ENCODE results near the gene FHIT. TPM values are rescaled to one million over a fixed set of nuclear protein-coding genes. Genes with fewer than 3 reads are reported as not detected.
A peak's percentile ranks its signal among the peaks of the same experiment; 100 is the strongest.
"Not testable (repeated sequence)": the region's sequence is repeated elsewhere in the genome, so short reads cannot be mapped to it uniquely, and the experiment has no call there.

The FHIT gene
- total and polyA plus RNA-seq, 4 donors = 2.1 to 14.7 (median 6.6) TPM

DNA sequence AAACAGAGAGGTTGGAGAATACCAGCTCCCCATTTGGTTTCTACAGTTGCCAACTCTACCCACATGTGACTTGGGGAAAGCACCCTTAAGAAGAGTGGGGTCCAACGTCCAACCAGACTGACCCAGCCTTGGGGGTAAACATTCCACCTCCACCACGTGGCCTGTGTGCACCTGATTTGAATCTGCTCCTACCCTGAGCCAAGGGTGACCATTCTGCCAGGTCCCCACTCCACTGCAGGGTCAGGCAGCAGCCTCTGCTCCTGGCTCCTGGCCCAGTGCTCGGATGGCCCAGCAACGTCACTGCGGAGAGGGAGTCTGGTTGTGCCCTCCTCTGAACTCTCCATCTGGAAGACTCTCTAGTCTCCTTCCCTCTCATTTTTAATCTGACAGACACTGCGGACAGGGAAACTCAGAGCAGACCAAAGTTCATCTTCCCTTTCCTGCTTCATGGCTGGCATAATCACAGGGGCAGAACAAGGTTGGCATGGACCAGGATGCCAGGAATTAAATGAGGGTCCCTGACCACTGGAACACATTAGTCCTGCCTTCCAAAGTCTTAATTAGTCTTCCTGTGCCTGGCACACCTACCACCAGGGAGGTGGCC lies 29.4 kb downstream of the FHIT start:
- WGBS = 24% methylated on average over 6 of the region's 6 CpGs
- no peak overlapping the region for H3K9ac ChIP-seq (ENCODE audit: low read depth in 1 of 2, low read length in 2 of 2)
- no peak for DNase-seq (ENCODE audit: low spot score)

DNA sequence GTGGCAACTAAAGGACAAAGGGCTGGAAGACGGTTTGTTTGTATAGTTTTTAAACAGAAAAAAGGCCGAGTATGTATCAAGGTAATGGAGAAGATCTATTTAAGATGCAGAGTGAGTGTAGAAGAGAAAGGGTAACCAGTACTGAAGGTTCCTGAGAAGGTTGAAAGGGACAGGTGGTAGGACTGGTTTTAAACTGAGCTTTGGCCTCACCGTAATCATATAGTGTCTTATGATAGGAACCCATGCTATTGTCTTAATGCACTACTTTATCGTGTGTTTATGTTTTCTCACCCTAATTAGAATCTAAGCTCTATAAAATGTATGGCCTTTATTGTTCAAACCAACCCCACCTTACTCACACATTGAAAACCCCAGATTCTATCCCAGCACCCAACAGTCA lies 32.7 kb downstream of the FHIT start:
- no peaks in the 10 kb centered on the region for H3K27me3 ChIP-seq (ENCODE audit: control insufficient read depth in 4 of 4, insufficient read depth in 4 of 4, low read length in 3 of 4)
- H3K36me3 ChIP-seq (ENCODE audit: control insufficient read depth in 4 of 4, insufficient read depth in 3 of 4, low read depth in 1 of 4, low read length in 3 of 4) = no peaks in the 10 kb centered on the region
- WGBS = 81% methylated on average over 4 of the region's 4 CpGs
- no peak for TF ChIP-seq MAX (IDR thresholded peaks at IDR 0.05)
- H3K27ac ChIP-seq (ENCODE audit: low read depth in 1 of 2, low read length in 2 of 2) = no peak overlapping the region
- no peak overlapping the region for H3K9ac ChIP-seq (ENCODE audit: low read depth in 1 of 2, low read length in 2 of 2)
- H3K4me3 ChIP-seq (ENCODE audit: low read depth in 1 of 3, low read length in 3 of 3) = no peak overlapping the region
- H3K9me3 ChIP-seq (ENCODE audit: control insufficient read depth in 4 of 4, low read length in 3 of 4) = peaks cover 0 to 4% (median 0%) of the 10 kb centered on the region in 4 donors
- peaks cover 0 to 11% (median 4%) of the 10 kb centered on the region in 4 donors for H3K4me1 ChIP-seq (ENCODE audit: control insufficient read depth in 4 of 4, insufficient read depth in 4 of 4, low read length in 3 of 4)
- DNase-seq (ENCODE audit: low spot score) = no peak

More for the DNA sequence above, 29.4 kb downstream of the FHIT start:
- TF ChIP-seq RXRA (IDR thresholded peaks at IDR 0.05) (peak; percentile 9 to 46), JUND (IDR thresholded peaks at IDR 0.05) (no peak), HNF4A (conservative IDR thresholded peaks at IDR 0.05) (peak; percentile 41 to 66), SP1 (IDR thresholded peaks at IDR 0.05) (peak; percentile 59), HNF4G (IDR thresholded peaks at IDR 0.05) (no peak)
- Histone ChIP-seq H3K36me3 (ENCODE audit: control insufficient read depth in 4 of 4, insufficient read depth in 3 of 4, low read depth in 1 of 4, low read length in 3 of 4) (no peaks in the 10 kb centered on the region), H3K9me3 (ENCODE audit: control insufficient read depth in 4 of 4, low read length in 3 of 4) (peaks cover 0 to 4% (median 0%) of the 10 kb centered on the region in 4 donors), H3K4me3 (ENCODE audit: low read depth in 1 of 3, low read length in 3 of 3) (no peak overlapping the region), H3K27ac (ENCODE audit: low read depth in 1 of 2, low read length in 2 of 2) (peak overlapping the region in 1 of 2 donors; percentile 0), H3K27me3 (ENCODE audit: control insufficient read depth in 4 of 4, insufficient read depth in 4 of 4, low read length in 3 of 4) (no peaks in the 10 kb centered on the region), H3K4me1 (ENCODE audit: control insufficient read depth in 4 of 4, insufficient read depth in 4 of 4, low read length in 3 of 4) (peaks cover 0 to 11% (median 4%) of the 10 kb centered on the region in 4 donors)

DNA sequence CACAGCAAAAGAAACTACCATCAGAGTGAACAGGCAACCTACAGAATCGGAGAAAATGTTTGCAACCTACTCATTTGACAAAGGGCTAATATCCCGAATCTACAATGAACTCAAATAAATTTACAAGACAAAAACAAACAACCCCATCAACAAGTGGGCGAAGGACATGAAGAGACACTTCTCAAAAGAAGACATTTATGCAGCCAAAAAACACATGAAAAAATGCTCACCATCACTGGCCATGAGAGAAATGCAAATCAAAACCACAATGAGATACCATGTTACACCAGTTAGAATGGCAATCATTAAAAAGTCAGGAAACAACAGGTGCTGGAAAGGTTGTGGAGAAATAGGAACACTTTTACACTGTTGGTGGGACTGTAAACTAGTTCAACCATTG lies 35.1 kb downstream of the FHIT start:
- H3K9me3 ChIP-seq (ENCODE audit: control insufficient read depth in 4 of 4, low read length in 3 of 4); H3K36me3 ChIP-seq (ENCODE audit: control insufficient read depth in 4 of 4, insufficient read depth in 3 of 4, low read depth in 1 of 4, low read length in 3 of 4); H3K27me3 ChIP-seq (ENCODE audit: control insufficient read depth in 4 of 4, insufficient read depth in 4 of 4, low read length in 3 of 4); H3K4me1 ChIP-seq (ENCODE audit: control insufficient read depth in 4 of 4, insufficient read depth in 4 of 4, low read length in 3 of 4); H3K4me3 ChIP-seq (ENCODE audit: low read depth in 1 of 3, low read length in 3 of 3); DNase-seq (ENCODE audit: low spot score); H3K27ac ChIP-seq (ENCODE audit: low read depth in 1 of 2, low read length in 2 of 2); H3K9ac ChIP-seq (ENCODE audit: low read depth in 1 of 2, low read length in 2 of 2): not testable (repeated sequence)
- WGBS = 91% methylated on average over 3 of the region's 3 CpGs

DNA sequence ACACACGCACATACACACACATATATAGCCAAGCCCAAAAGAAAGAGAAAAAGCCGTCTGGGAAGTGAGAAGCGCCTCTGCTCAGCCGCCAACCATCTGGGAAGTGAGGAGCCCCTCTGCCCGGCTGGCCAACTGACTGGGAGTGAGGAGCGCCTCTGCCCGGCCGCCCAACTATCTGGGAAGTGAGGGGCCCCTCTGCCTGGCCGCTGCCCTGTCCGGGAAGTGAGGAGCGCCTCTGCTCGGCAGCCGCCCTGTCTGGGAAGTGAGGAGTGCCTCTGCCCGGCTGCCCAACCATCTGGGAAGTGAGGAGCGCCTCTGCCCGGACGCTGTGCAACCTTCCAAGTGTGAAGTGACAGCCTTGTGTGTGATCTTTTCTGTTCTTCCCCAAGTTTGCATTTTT lies 49.2 kb downstream of the FHIT start:
- H3K4me1 ChIP-seq (ENCODE audit: control insufficient read depth in 4 of 4, insufficient read depth in 4 of 4, low read length in 3 of 4) = no peaks in the 10 kb centered on the region
- H3K36me3 ChIP-seq (ENCODE audit: control insufficient read depth in 4 of 4, insufficient read depth in 3 of 4, low read depth in 1 of 4, low read length in 3 of 4) = no peaks in the 10 kb centered on the region
- 96% methylated on average over 17 of the region's 17 CpGs for WGBS
- H3K27me3 ChIP-seq (ENCODE audit: control insufficient read depth in 4 of 4, insufficient read depth in 4 of 4, low read length in 3 of 4) = no peaks in the 10 kb centered on the region
- no peaks in the 10 kb centered on the region for H3K9me3 ChIP-seq (ENCODE audit: control insufficient read depth in 4 of 4, low read length in 3 of 4)
- no peak for DNase-seq (ENCODE audit: low spot score)
- no peak for TF ChIP-seq SP1 (IDR thresholded peaks at IDR 0.05)
- TF ChIP-seq ATF3 (IDR thresholded peaks at IDR 0.05) = no peak
- TF ChIP-seq, protein P1, sequence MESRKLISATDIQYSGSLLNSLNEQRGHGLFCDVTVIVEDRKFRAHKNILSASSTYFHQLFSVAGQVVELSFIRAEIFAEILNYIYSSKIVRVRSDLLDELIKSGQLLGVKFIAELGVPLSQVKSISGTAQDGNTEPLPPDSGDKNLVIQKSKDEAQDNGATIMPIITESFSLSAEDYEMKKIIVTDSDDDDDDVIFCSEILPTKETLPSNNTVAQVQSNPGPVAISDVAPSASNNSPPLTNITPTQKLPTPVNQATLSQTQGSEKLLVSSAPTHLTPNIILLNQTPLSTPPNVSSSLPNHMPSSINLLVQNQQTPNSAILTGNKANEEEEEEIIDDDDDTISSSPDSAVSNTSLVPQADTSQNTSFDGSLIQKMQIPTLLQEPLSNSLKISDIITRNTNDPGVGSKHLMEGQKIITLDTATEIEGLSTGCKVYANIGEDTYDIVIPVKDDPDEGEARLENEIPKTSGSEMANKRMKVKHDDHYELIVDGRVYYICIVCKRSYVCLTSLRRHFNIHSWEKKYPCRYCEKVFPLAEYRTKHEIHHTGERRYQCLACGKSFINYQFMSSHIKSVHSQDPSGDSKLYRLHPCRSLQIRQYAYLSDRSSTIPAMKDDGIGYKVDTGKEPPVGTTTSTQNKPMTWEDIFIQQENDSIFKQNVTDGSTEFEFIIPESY (IDR thresholded peaks at IDR 0.05) = no peak
- no peak for TF ChIP-seq RAD21 (IDR thresholded peaks at IDR 0.05)
- TF ChIP-seq EGR1 (IDR thresholded peaks at IDR 0.05; ENCODE audit: low read depth in 2 of 2) = no peak
- no peak for TF ChIP-seq HNF4A (conservative IDR thresholded peaks at IDR 0.05)
- no peak for TF ChIP-seq CTCF (IDR thresholded peaks at IDR 0.05; ENCODE audit: low read depth, low read length, missing input control)
- no peak for TF ChIP-seq JUND (IDR thresholded peaks at IDR 0.05)
- TF ChIP-seq YY1 (IDR thresholded peaks at IDR 0.05) = no peak
- TF ChIP-seq FOXA1 (IDR thresholded peaks at IDR 0.05) = no peak
- no peak for TF ChIP-seq HNF4G (IDR thresholded peaks at IDR 0.05)
- no peak for TF ChIP-seq FOXA2 (IDR thresholded peaks at IDR 0.05)
- TF ChIP-seq TAF1 (conservative IDR thresholded peaks at IDR 0.05) = no peak
- no peak for TF ChIP-seq MAX (IDR thresholded peaks at IDR 0.05)
- H3K4me3 ChIP-seq (ENCODE audit: low read depth in 1 of 3, low read length in 3 of 3) = no peak overlapping the region
- no peak overlapping the region for H3K27ac ChIP-seq (ENCODE audit: low read depth in 1 of 2, low read length in 2 of 2)
- no peak overlapping the region for H3K9ac ChIP-seq (ENCODE audit: low read depth in 1 of 2, low read length in 2 of 2)

Measured in liver (tissue), 9 donors.